TTC549 (cell line): ENCODE data around the gene L2HGDH.

Source experiments
- FAIRE-seq: peaks from 2 replicates; lab custom pipeline; 2012; peaks lifted over from hg19 to GRCh38; lab: Jason Lieb, UNC

The L2HGDH gene

GRCh38 chr14:50229681-50230080 is 82.3 kb downstream of the L2HGDH start:
- no peak for FAIRE-seq

DNA sequence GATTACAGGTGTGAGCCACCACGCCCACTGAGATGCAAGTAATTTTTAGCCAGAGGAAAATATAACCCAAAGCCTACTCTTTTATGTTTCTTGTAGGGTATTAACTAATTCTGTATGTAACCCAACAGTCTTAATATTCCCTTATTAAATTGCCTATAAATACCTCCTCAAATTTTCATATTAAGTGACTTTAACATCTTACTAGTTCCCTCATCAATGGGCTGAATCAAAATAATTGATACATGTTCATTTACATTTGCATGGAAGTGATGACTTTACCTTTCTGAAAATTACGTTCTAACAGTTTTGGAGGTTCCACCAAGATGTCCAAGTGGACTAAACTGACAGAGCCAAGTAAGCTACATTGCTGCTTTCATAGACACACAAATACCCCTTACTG is 83.7 kb downstream of the L2HGDH start:
- FAIRE-seq: no peak

DNA sequence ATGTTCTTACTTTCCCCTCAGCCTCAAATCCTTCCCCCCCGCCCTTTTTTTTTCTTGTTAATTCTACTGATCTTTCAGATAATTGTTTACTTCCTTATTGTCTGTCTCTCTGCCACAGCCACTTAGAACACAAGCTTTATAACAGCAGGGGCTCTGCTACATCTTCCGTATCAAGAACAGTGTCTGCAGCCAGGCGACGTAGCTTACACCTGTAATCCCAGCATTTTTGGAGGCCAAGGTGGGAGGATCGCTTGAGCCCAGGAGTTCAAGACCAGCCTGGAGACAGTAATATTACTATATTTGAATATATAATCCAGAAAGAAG is 86.1 kb downstream of the L2HGDH start:
- FAIRE-seq: no peak

- no peak for FAIRE-seq
These were observed 86.7 kb downstream of the L2HGDH start for GRCh38 chr14:50225067-50225973.

DNA sequence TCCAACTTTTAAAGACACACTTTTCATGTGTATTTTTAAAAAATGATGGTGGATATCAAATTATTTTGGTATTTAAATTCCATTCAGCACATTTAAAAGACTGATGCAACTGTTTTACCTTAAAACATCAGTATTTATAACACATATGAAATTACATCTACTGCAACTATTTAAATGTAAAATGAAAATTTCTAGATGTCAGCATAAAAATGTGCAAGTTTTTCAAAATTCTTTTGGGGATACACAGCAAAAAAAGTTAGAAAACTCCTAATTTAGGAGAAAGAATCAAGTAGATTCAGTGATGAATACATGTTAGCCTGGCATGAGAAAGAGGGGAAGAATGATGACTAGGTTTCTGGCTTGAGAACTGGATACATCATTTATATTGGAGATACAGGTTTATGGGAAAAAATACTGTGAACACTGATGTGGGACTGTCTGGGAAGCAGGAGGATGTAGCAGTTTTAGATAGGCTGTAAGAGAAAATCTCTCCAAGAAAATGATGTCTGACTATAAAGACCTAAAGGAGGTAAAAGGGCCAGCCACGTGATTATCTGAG is 89.9 kb downstream of the L2HGDH start:
- no peak for FAIRE-seq

DNA sequence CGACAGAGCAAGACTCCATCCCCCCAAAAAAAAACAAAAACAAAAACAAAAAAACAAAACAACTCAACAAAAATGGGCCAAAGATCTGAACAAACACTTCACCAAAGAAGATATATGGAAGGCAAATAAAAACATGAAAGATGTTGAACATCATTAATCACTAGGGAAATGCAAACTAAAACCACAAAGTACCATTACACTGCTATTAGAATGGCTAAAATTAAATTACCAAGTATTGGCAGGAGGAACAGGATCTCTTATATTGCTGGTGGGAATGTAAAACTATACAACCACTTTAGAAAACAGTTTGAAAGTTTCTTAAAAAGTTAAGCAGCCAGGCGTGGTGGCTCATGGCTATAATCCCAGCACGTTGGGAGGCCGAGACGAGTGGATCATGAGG is 93.5 kb downstream of the L2HGDH start:
- no peak for FAIRE-seq

- FAIRE-seq: no peak
These were observed 96.6 kb downstream of the L2HGDH start for GRCh38 chr14:50215416-50215815.

GRCh38 chr14:50213795-50214194 is 98.2 kb downstream of the L2HGDH start:
- no peak for FAIRE-seq

- FAIRE-seq: no peak
These were observed 99.3 kb downstream of the L2HGDH start for GRCh38 chr14:50212726-50213125.

DNA sequence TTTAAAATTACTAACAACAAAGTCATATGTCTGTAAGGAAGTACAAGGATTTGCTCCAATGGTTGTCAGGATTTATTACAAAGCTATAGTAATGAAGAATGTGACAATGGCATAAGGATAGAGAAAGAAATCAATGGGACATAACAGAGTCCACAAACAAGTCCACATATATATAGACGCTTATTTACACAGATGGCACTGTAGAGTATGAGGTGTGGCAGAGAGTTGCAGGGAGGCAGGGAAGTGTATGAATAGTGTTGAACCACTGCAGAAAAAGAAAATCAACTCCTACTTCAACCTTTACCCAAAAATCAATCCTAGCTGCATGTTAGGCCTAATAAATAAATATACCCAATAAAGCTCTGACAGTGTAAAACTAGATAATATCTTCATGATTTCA is 102.0 kb downstream of the L2HGDH start:
- FAIRE-seq: no peak

DNA sequence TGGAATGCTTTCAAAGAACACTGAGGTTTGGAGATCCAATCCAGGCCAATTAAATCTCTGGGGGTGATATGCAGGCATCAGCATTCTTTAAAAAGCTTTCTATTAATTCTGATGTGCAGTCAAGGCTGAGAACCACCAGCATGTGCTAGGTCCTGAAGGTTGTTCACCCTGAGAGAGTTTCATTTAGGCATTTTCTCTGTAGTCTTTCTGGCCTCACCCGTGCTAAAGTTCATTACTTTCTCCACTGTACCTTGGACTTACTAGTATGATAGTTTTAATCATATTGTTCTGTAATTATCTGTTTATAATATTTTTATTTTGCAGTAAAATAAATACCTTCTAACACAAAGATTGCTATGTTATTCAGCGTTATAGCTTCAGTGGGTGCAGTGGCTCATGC is 113.5 kb downstream of the L2HGDH start:
- no peak for FAIRE-seq

GRCh38 chr14:50191499-50191898 is 120.5 kb downstream of the L2HGDH start:
- no peak for FAIRE-seq
